ENCODE results near the gene SHISAL2A.

The SHISAL2A gene

GRCh38 chr1:52662645-52663313 lies 29.8 kb downstream of the SHISAL2A start:
- TF ChIP-seq USF1 (IDR thresholded peaks at IDR 0.05) = no peak
- TF ChIP-seq EP300 (IDR thresholded peaks at IDR 0.05; ENCODE audit: borderline replicate concordance) = no peak
- no peak for TF ChIP-seq CEBPB (IDR thresholded peaks at IDR 0.05)
- TF ChIP-seq CREB1 (IDR thresholded peaks at IDR 0.05; ENCODE audit: low read depth) = no peak
- no peak for TF ChIP-seq TCF12 (IDR thresholded peaks at IDR 0.05; ENCODE audit: low read depth)
- no peak for TF ChIP-seq MAX (IDR thresholded peaks at IDR 0.05)
- no peak for TF ChIP-seq FOXM1 (IDR thresholded peaks at IDR 0.05; ENCODE audit: borderline replicate concordance, low read depth)
- no peak for TF ChIP-seq ZBTB7A (IDR thresholded peaks at IDR 0.05; ENCODE audit: low read depth)
- TF ChIP-seq EGR1 (IDR thresholded peaks at IDR 0.05) = no peak
- TF ChIP-seq YY1 (IDR thresholded peaks at IDR 0.05; ENCODE audit: low read depth) = no peak
- no peak for TF ChIP-seq TAF1 (IDR thresholded peaks at IDR 0.05; ENCODE audit: low read depth)
- TF ChIP-seq REST (IDR thresholded peaks at IDR 0.05; ENCODE audit: low read depth) = no peak

GRCh38 chr1:52663716-52664115 lies 30.7 kb downstream of the SHISAL2A start:
- TF ChIP-seq YY1 (IDR thresholded peaks at IDR 0.05; ENCODE audit: low read depth) (no peak), EGR1 (IDR thresholded peaks at IDR 0.05) (no peak), FOXM1 (IDR thresholded peaks at IDR 0.05; ENCODE audit: borderline replicate concordance, low read depth) (no peak), ZBTB7A (IDR thresholded peaks at IDR 0.05; ENCODE audit: low read depth) (no peak), CEBPB (IDR thresholded peaks at IDR 0.05) (no peak), TAF1 (IDR thresholded peaks at IDR 0.05; ENCODE audit: low read depth) (no peak), MAX (IDR thresholded peaks at IDR 0.05) (no peak), RAD21 (IDR thresholded peaks at IDR 0.05; ENCODE audit: low read depth) (no peak), TCF12 (IDR thresholded peaks at IDR 0.05; ENCODE audit: low read depth) (no peak), REST (IDR thresholded peaks at IDR 0.05; ENCODE audit: low read depth) (no peak), CREB1 (IDR thresholded peaks at IDR 0.05; ENCODE audit: low read depth) (no peak), EP300 (IDR thresholded peaks at IDR 0.05; ENCODE audit: borderline replicate concordance) (no peak)

GRCh38 chr1:52665006-52665941 lies 32.3 kb downstream of the SHISAL2A start:
- TF ChIP-seq EGR1 (IDR thresholded peaks at IDR 0.05) = no peak

- TF ChIP-seq RAD21 (IDR thresholded peaks at IDR 0.05; ENCODE audit: low read depth) = no peak
Measured at GRCh38 chr1:52667290-52667689, 34.3 kb downstream of the SHISAL2A start.

- TF ChIP-seq USF1 (IDR thresholded peaks at IDR 0.05) (no peak), ZBTB7A (IDR thresholded peaks at IDR 0.05; ENCODE audit: low read depth) (no peak), EP300 (IDR thresholded peaks at IDR 0.05; ENCODE audit: borderline replicate concordance) (no peak), TCF12 (IDR thresholded peaks at IDR 0.05; ENCODE audit: low read depth) (no peak), CREB1 (IDR thresholded peaks at IDR 0.05; ENCODE audit: low read depth) (no peak)
Measured at GRCh38 chr1:52667984-52668383, 35.0 kb downstream of the SHISAL2A start.

- TF ChIP-seq EP300 (IDR thresholded peaks at IDR 0.05; ENCODE audit: borderline replicate concordance) (no peak), EGR1 (IDR thresholded peaks at IDR 0.05) (no peak), YY1 (IDR thresholded peaks at IDR 0.05; ENCODE audit: low read depth) (no peak), USF1 (IDR thresholded peaks at IDR 0.05) (no peak), NFIC (IDR thresholded peaks at IDR 0.05) (no peak), FOXM1 (IDR thresholded peaks at IDR 0.05; ENCODE audit: borderline replicate concordance, low read depth) (no peak), CEBPB (IDR thresholded peaks at IDR 0.05) (no peak), ZBTB7A (IDR thresholded peaks at IDR 0.05; ENCODE audit: low read depth) (no peak), REST (IDR thresholded peaks at IDR 0.05; ENCODE audit: low read depth) (no peak), CREB1 (IDR thresholded peaks at IDR 0.05; ENCODE audit: low read depth) (no peak), TEAD4 (IDR thresholded peaks at IDR 0.05) (no peak), TAF1 (IDR thresholded peaks at IDR 0.05; ENCODE audit: low read depth) (no peak), MAX (IDR thresholded peaks at IDR 0.05) (no peak)
Measured at GRCh38 chr1:52668711-52669110, 35.7 kb downstream of the SHISAL2A start.
